HepG2 (cell line): ENCODE results near the gene LRRC73. TPM values are rescaled to one million over a fixed set of nuclear protein-coding genes. Genes with fewer than 3 reads are reported as not detected.

Experiments used
- ATF5 ChIP-seq: sonication (generic); formaldehyde crosslinking; IDR thresholded peaks from 2 replicates; pipeline ENCODE4 v1.4.0; 2020; ENCODE audit warnings: mild to moderate bottlenecking, low read depth, missing genetic modification reagents
- BCL3 ChIP-seq: sonication (generic); formaldehyde crosslinking; IDR thresholded peaks from 2 replicates; pipeline ENCODE4 v1.5.1; 2020; ENCODE audit warnings: mild to moderate bottlenecking, missing genetic modification reagents, moderate library complexity
- ISX ChIP-seq: sonication (generic); formaldehyde crosslinking; conservative IDR thresholded peaks from 2 replicates; pipeline ENCODE4 v1.5.0; 2020; ENCODE audit warnings: missing genetic modification reagents
- JUN ChIP-seq: sonication (generic); formaldehyde crosslinking; IDR thresholded peaks from 2 replicates; pipeline ENCODE4 v1.4.0; 2020; ENCODE audit warnings: mild to moderate bottlenecking, missing genetic modification reagents
- MEF2D ChIP-seq: sonication (generic); formaldehyde crosslinking; IDR thresholded peaks from 2 replicates; pipeline ENCODE4 v1.5.1; 2020; ENCODE audit warnings: mild to moderate bottlenecking, missing genetic modification reagents
- NCOA2 ChIP-seq: sonication (generic); formaldehyde crosslinking; IDR thresholded peaks from 2 replicates; pipeline ENCODE4 v1.8.0; 2022; ENCODE audit warnings: inconsistent platforms
- NRL ChIP-seq: sonication (generic); formaldehyde crosslinking; IDR thresholded peaks from 2 replicates; pipeline ENCODE4 v1.5.0; 2020; ENCODE audit warnings: missing genetic modification reagents, mild to moderate bottlenecking, moderate library complexity, borderline replicate concordance
- ONECUT2 ChIP-seq: sonication (generic); formaldehyde crosslinking; IDR thresholded peaks from 2 replicates; pipeline ENCODE4 v1.4.0; 2020; ENCODE audit warnings: missing genetic modification reagents
- PAF1 ChIP-seq: IDR thresholded peaks from 2 replicates; pipeline ENCODE4 v1.6.1; 2016; ENCODE audit warnings: missing genetic modification reagents, missing compliant biosample characterization
- RBFOX2 ChIP-seq: fragments of 200-400 bp; formaldehyde crosslinking; IDR thresholded peaks from 2 replicates; pipeline ENCODE4 v1.6.1; 2017; ENCODE audit warnings: low read depth, mild to moderate bottlenecking, low read length
- SAFB2 ChIP-seq: sonication (generic); formaldehyde crosslinking; IDR thresholded peaks from 2 replicates; pipeline ENCODE4 v1.5.1; 2020; ENCODE audit warnings: missing genetic modification reagents, low read depth, mild to moderate bottlenecking, borderline replicate concordance
- SMAD9 ChIP-seq: sonication (generic); formaldehyde crosslinking; IDR thresholded peaks from 2 replicates; pipeline ENCODE4 v1.5.1; 2020; ENCODE audit warnings: mild to moderate bottlenecking, missing genetic modification reagents
- SP140L ChIP-seq: sonication (generic); formaldehyde crosslinking; IDR thresholded peaks from 2 replicates; pipeline ENCODE4 v1.4.0; 2020; ENCODE audit warnings: missing genetic modification reagents, borderline replicate concordance
- SRSF9 ChIP-seq: fragments of 200-400 bp; formaldehyde crosslinking; IDR thresholded peaks from 2 replicates; pipeline ENCODE4 v1.6.1; 2018; ENCODE audit warnings: borderline replicate concordance, mild to moderate bottlenecking, low read depth, low read length; ENCODE audit not compliant: insufficient read depth, poor library complexity, severe bottlenecking
- TGIF2 ChIP-seq: IDR thresholded peaks from 2 replicates; pipeline ENCODE4 v1.6.1; 2016; ENCODE audit warnings: control low read depth, missing compliant biosample characterization
- TOE1 ChIP-seq: sonication (generic); formaldehyde crosslinking; IDR thresholded peaks from 2 replicates; pipeline ENCODE4 v1.4.0; 2020; ENCODE audit warnings: mild to moderate bottlenecking, missing genetic modification reagents
- YEATS2 ChIP-seq: sonication (generic); formaldehyde crosslinking; IDR thresholded peaks from 2 replicates; pipeline ENCODE4 v1.4.0; 2020; ENCODE audit warnings: missing genetic modification reagents, borderline replicate concordance
- ZKSCAN1 ChIP-seq: fragments of 150-350 bp; IDR thresholded peaks from 2 replicates; pipeline ENCODE4 v1.6.1; 2014; ENCODE audit warnings: low read length
- ZNF253 ChIP-seq: sonication (generic); formaldehyde crosslinking; IDR thresholded peaks from 2 replicates; pipeline ENCODE4 v1.8.0; 2022; ENCODE audit warnings: mild to moderate bottlenecking, missing genetic modification reagents, borderline replicate concordance
- ZNF362 ChIP-seq: sonication (generic); formaldehyde crosslinking; IDR thresholded peaks from 2 replicates; pipeline ENCODE4 v1.4.0; 2020; ENCODE audit warnings: missing genetic modification reagents, mild to moderate bottlenecking, borderline replicate concordance
- ZNF382 ChIP-seq: sonication (generic); formaldehyde crosslinking; IDR thresholded peaks from 2 replicates; pipeline ENCODE4 v1.5.0; 2020; ENCODE audit warnings: missing genetic modification reagents, mild to moderate bottlenecking, borderline replicate concordance
- ZNF468 ChIP-seq: sonication (generic); formaldehyde crosslinking; IDR thresholded peaks from 2 replicates; pipeline ENCODE4 v1.8.0; 2022; ENCODE audit warnings: mild to moderate bottlenecking, moderate library complexity, missing genetic modification reagents
- ZNF501 ChIP-seq: sonication (generic); formaldehyde crosslinking; IDR thresholded peaks from 2 replicates; pipeline ENCODE4 v1.5.1; 2020; ENCODE audit warnings: mild to moderate bottlenecking, moderate library complexity, missing genetic modification reagents
- ZNF678 ChIP-seq: sonication (generic); formaldehyde crosslinking; IDR thresholded peaks from 2 replicates; pipeline ENCODE4 v1.4.0; 2020; ENCODE audit warnings: mild to moderate bottlenecking, missing genetic modification reagents
- ZNF7 ChIP-seq: IDR thresholded peaks from 2 replicates; pipeline ENCODE4 v1.6.1; 2016; ENCODE audit warnings: missing biosample characterization, missing genetic modification reagents
- ZNF777 ChIP-seq: sonication (generic); formaldehyde crosslinking; IDR thresholded peaks from 2 replicates; pipeline ENCODE4 v1.4.0; 2020; ENCODE audit warnings: missing genetic modification reagents
- ZNF780A ChIP-seq: sonication (generic); formaldehyde crosslinking; IDR thresholded peaks from 2 replicates; pipeline ENCODE4 v1.8.0; 2022; ENCODE audit warnings: mild to moderate bottlenecking, missing genetic modification reagents, moderate library complexity
- ZNF841 ChIP-seq: sonication (generic); formaldehyde crosslinking; IDR thresholded peaks from 2 replicates; pipeline ENCODE4 v1.8.1; 2023; ENCODE audit warnings: missing genetic modification reagents, borderline replicate concordance
- ZSCAN20 ChIP-seq: sonication (generic); formaldehyde crosslinking; IDR thresholded peaks from 2 replicates; pipeline ENCODE4 v1.4.0; 2020; ENCODE audit warnings: missing genetic modification reagents, mild to moderate bottlenecking, borderline replicate concordance
- ZSCAN25 ChIP-seq: sonication (generic); formaldehyde crosslinking; IDR thresholded peaks from 2 replicates; pipeline ENCODE4 v1.8.0; 2022; ENCODE audit warnings: mild to moderate bottlenecking, missing genetic modification reagents
- polyA plus RNA-seq, 8 experiments: library from polyadenylated mRNA; depleted of rRNA in 3 of 8; stranded (reverse) in 7 of 8; unstranded in 1 of 8; fragments of >200 nt; fragmentation: Illumina TruSeq in 4 of 8; extraction: Trizol in 4 of 8; gene quantifications; 2 replicates each; pipeline versions ENCODE4 v1.2.1 to v1.2.3, GENCODE V29; 2011 to 2016; ENCODE audit warnings: low read depth in 4 of 8, missing spikeins in 1 of 8, mixed read lengths in 1 of 8; ENCODE audit not compliant: insufficient read depth in 1 of 8
- total RNA-seq, 5 experiments: library from RNA; depleted of rRNA; stranded (reverse); fragments of >200 nt; fragmentation: Illumina TruSeq; extraction: Trizol; gene quantifications; 2 replicates each; pipeline ENCODE4 v1.2.3, GENCODE V29; 2016; ENCODE audit warnings: low read depth in 1 of 5

LRRC73 gene
- total and polyA plus RNA-seq, 2 of the 13 experiments (the other 11 are each of a cell fraction or from before 2014, with no cell fraction given): 0.11 to 0.12 TPM

- no peak for TF ChIP-seq SP140L (CRISPR knock-in tag)
- no peak for TF ChIP-seq SMAD9 (CRISPR knock-in tag)
- TF ChIP-seq RBFOX2: no peak
- peak; percentile 19; the same call in 1 of the 2 replicates for TF ChIP-seq MEF2D (CRISPR knock-in tag)
- no peak for TF ChIP-seq BCL3 (CRISPR knock-in tag)
- TF ChIP-seq ZNF501: no peak
- peak; percentile 47 for TF ChIP-seq ZNF777
- no peak for TF ChIP-seq ZNF841 (CRISPR knock-in tag)
- TF ChIP-seq ZNF468 (CRISPR knock-in tag): no peak
- TF ChIP-seq ZKSCAN1: no peak
- TF ChIP-seq ISX (CRISPR knock-in tag): no peak
- TF ChIP-seq TGIF2 (CRISPR knock-in tag): no peak
- no peak for TF ChIP-seq ZNF780A (CRISPR knock-in tag)
- TF ChIP-seq ZSCAN25 (CRISPR knock-in tag): no peak
- TF ChIP-seq PAF1 (CRISPR knock-in tag): no peak
- TF ChIP-seq JUN: no peak
- no peak for TF ChIP-seq ZSCAN20
- TF ChIP-seq YEATS2 (CRISPR knock-in tag): no peak
- no peak for TF ChIP-seq NCOA2 (CRISPR knock-in tag)
- no peak for TF ChIP-seq ATF5 (CRISPR knock-in tag)
- TF ChIP-seq ZNF678: no peak
- no peak for TF ChIP-seq SRSF9
- no peak for TF ChIP-seq ZNF362
- TF ChIP-seq ZNF382 (CRISPR knock-in tag): no peak
- no peak for TF ChIP-seq ZNF7 (CRISPR knock-in tag)
- TF ChIP-seq NRL (CRISPR knock-in tag): 0 out of 2 replicates have a peak, but pooled peaks have one; percentile 16
- TF ChIP-seq ONECUT2: no peak
- no peak for TF ChIP-seq SAFB2 (CRISPR knock-in tag)
- TF ChIP-seq TOE1 (CRISPR knock-in tag): no peak
- TF ChIP-seq ZNF253 (CRISPR knock-in tag): no peak
Observed at GRCh38 chr6:43509142-43509983, 783 bp downstream of the LRRC73 start (continued).
